ENCODE results near the gene PLCB3. TPM values are rescaled to one million over a fixed set of nuclear protein-coding genes. Genes with fewer than 3 reads are reported as not detected.
A peak's percentile ranks its signal among the peaks of the same experiment; 100 is the strongest.

Gene PLCB3
- polyA plus RNA-seq, 1 donor, result 12.4 TPM

- no peak for DNase-seq
These were observed 16.0 kb downstream of the PLCB3 start for GRCh38 chr11:64267207-64267945.

- no peak for DNase-seq
These were observed 16.9 kb downstream of the PLCB3 start for GRCh38 chr11:64268025-64268892.

GRCh38 chr11:64268893-64269539, 17.7 kb downstream of the PLCB3 start:
- DNase-seq, result no peak

GRCh38 chr11:64269540-64270220, 18.4 kb downstream of the PLCB3 start:
- DNase-seq, result peak; percentile 99

- DNase-seq, result no peak
These were observed 23.9 kb downstream of the PLCB3 start for GRCh38 chr11:64275031-64275800.

GRCh38 chr11:64275841-64276240, 24.5 kb downstream of the PLCB3 start:
- DNase-seq, result no peak

- DNase-seq, result no peak
These were observed 25.5 kb downstream of the PLCB3 start for GRCh38 chr11:64276653-64277431.

GRCh38 chr11:64278576-64279190, 27.4 kb downstream of the PLCB3 start:
- DNase-seq, result no peak

GRCh38 chr11:64281957-64282770, 30.8 kb downstream of the PLCB3 start:
- DNase-seq, result no peak

- DNase-seq, result no peak
These were observed 31.8 kb downstream of the PLCB3 start for GRCh38 chr11:64283092-64283491.

- DNase-seq, result peak; percentile 95
These were observed 33.0 kb downstream of the PLCB3 start, which contains the start of gene BAD for GRCh38 chr11:64284048-64284961. Gene BAD, minus strand, starts transcription at chr11:64284665. Its CDS starts 297 bp downstream, at chr11:64284368.

GRCh38 chr11:64284962-64285884, 33.9 kb downstream of the PLCB3 start, which contains the start of gene GPR137:
Gene GPR137, plus strand, starts transcription at chr11:64285848. Its CDS starts 677 bp downstream, at chr11:64286525.
- DNase-seq, result peak; percentile 94

- DNase-seq, result no peak
These were observed 34.8 kb downstream of the PLCB3 start for GRCh38 chr11:64285885-64286800.

- no peak for DNase-seq
These were observed 35.5 kb downstream of the PLCB3 start for GRCh38 chr11:64286801-64287159.

- no peak for DNase-seq
These were observed 36.5 kb downstream of the PLCB3 start for GRCh38 chr11:64287676-64288352.

Data from hindlimb muscle (tissue), 1 donor.